LNCaP clone FGC (cell line): ENCODE data around the gene IQCE.

Source experiments
- DNase-seq: peaks from one replicate; pipeline ENCODE4 v3.0.0-alpha.2; 2011; ENCODE audit warnings: low read depth
- H3K4me3 ChIP-seq: 2 replicates; pipeline ENCODE4 v1.5.1; 2011; ENCODE audit warnings: mild to moderate bottlenecking, low read depth, low read length, control low read depth
- TF ChIP-seq, protein P1 (sequence below): IDR thresholded peaks from 2 replicates; pipeline ENCODE4 v1.5.1; 2012; ENCODE audit warnings: mild to moderate bottlenecking; ENCODE audit not compliant: control insufficient read depth, insufficient read depth; ENCODE audit errors: extremely low read depth

IQCE gene

DNA sequence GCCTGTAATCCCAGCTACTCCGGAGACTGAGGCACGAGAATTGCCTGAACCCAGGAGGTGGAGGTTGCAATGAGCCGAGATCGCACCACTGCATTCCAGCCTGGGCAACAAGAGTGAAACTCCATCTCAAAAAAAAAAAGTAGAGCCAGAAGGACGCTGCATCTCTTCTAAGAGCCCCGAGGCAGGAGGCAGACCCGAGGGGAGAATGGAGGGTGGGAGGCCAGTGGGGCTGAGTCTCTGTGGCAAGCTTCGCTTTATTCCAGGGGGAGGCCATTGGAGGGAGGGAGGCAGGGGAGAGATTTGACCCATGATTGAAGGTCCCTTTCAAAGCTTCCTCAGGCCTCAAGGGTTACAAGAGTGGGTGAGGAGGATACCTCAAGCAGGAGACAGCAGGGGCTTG is 91.7 kb downstream of the IQCE start:
- TF ChIP-seq, protein P1, sequence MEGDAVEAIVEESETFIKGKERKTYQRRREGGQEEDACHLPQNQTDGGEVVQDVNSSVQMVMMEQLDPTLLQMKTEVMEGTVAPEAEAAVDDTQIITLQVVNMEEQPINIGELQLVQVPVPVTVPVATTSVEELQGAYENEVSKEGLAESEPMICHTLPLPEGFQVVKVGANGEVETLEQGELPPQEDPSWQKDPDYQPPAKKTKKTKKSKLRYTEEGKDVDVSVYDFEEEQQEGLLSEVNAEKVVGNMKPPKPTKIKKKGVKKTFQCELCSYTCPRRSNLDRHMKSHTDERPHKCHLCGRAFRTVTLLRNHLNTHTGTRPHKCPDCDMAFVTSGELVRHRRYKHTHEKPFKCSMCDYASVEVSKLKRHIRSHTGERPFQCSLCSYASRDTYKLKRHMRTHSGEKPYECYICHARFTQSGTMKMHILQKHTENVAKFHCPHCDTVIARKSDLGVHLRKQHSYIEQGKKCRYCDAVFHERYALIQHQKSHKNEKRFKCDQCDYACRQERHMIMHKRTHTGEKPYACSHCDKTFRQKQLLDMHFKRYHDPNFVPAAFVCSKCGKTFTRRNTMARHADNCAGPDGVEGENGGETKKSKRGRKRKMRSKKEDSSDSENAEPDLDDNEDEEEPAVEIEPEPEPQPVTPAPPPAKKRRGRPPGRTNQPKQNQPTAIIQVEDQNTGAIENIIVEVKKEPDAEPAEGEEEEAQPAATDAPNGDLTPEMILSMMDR, result no peak
- H3K4me3 ChIP-seq, result no peak overlapping the region
- no peak for DNase-seq

DNA sequence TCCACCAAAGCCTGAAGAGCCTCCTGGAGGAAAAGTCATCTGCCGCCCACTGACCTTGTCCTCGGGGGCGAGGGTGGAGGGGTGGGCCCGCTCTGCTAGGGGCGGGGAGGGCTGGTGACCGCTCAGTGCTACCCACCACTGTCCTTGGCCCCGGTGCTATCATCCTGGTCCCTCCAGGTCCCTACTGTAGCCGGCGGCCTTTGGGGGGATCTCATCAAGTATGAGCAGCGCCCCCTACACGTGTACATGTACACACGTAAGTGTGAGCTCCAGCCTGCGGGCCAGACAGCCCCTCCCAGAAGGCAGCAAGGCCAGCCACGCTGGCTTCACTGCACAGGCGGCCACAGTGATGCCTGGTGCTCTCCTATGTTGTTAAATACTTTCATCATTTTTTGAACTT is 92.6 kb downstream of the IQCE start:
- TF ChIP-seq, protein P1, result no peak
- no peak for DNase-seq
- no peak overlapping the region for H3K4me3 ChIP-seq

DNA sequence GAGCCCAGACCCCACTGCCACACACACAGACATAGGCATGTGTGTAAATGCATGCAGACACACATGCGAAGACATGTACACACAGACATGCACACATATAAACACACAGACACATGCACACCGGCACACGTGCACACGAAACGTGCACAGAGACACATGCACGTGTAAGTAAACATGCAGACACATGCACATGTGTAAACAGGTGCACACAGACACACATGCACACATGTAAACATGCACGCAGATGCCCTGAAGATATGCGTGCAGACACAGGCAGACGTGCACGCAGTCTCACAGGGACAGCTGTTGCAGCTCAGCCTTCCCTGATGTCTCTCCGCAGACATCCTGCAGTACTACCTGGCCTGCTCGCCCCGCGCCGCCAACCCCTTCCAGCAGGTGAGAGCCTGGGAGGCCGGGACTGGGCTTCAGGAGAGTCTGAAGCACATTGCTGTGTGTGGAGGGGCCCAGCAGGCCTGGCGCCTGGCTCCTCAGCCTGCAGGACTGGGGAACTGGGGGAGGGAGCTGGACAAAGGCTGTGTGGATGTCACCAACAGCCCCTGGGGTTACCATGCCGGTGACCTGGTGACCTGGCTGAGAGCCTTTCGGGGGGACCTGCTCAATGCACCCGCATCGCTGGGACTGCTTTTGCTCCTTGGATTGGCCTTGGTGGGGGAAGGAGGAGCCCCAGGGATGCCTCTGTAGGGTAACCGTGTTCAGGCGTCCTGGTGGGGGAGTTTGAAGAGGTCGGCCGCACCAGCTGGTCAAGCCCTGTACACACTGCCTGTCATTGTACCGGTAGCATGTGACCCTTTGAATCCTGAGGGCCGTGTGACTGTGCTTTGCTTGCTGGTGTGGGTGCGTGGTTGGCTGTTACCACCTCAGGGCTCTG is 93.3 kb downstream of the IQCE start:
- TF ChIP-seq, protein P1, result no peak
- H3K4me3 ChIP-seq, result no peak overlapping the region
- DNase-seq, result no peak

DNA sequence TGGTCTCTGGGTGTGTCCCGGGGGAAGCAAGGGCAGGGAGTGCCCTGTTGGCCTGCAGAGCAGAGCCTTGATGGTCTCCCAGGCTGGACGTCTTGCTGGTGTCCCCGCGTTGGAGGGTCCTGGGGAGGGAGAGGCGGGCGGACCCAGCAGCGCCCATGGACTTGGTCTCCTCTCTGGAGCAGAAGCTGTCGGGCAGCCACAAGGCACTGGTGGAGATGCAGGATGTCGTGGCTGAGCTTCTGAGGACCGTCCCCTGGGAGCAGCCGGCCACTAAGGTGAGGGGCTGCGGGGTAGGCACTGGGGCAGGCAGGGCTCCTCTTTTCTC is 93.9 kb downstream of the IQCE start:
- H3K4me3 ChIP-seq, result no peak overlapping the region
- TF ChIP-seq, protein P1, result no peak
- DNase-seq, result no peak

DNA sequence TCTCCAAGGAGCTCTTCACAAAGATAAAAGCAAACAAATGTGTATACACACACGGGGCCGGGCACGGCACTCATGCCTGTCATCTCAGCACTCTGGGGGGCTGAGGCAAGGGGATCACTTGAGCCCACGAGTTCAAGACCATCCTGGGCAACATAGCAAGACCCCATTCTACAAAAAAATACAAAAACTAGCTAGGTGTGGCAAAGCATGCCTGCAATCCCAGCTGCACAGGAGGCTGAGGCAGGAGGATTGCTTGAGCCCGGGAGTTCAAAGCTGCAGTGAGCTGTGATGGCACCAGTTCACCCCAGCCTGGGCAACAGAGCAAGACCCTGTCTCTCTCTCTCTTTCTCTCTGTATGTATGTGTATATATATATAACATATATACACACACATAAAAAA is 95.3 kb downstream of the IQCE start:
- H3K4me3 ChIP-seq, result no peak overlapping the region
- DNase-seq, result no peak
- TF ChIP-seq, protein P1, result no peak

DNA sequence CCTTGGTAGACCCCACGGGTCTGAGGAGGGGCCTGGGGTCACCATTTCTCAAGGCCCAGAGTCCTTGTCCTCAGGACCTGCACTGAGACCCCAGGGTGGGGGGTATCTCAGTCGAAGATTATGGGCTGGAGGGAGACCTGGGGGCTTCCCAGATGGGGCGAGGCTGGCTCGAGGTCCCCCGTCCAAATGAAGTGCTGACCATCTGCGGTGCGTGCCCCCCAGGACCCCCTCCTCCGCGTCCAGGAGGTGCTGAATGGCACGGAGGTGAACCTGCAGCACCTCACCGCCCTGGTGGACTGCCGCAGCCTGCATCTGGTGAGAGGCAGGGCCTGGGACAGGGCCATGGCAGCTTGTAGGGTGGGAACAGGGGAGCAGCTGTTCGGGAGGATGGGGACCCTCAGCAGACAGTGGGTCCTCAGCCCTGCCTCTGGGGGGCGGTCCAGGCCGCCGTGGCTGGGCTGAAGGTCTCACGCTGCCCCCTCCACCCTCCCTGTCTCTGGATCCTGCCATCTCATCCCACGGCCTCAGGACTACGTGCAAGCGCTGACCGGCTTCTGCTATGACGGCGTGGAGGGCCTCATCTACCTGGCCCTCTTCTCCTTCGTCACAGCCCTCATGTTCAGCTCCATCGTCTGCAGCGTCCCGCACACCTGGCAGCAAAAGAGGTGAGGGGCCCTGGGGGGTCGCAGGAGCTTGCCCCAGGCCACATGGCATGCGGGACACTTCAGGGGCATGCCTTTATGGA is 97.3 kb downstream of the IQCE start:
- no peak for DNase-seq
- H3K4me3 ChIP-seq, result no peak overlapping the region
- TF ChIP-seq, protein P1, result no peak

DNA sequence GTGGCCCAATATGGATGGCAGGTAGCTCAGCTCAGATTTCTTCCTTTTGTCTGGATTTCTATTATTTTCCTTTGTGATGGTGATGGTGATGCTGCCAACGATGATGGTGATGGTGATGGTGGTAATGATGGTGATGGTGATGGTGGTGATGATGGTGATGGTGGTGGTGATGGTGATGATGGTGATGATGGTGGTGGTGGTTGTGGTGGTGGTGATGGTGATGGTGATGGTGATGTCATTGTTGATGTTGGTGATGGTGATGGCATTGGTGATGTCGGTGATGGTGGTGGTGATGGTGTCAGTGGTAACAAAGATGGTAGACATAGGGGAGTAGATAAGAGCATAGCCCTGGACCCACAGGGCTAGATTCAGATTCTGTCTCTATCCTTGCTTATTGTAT is 98.4 kb downstream of the IQCE start:
- no peak for DNase-seq
- no peak overlapping the region for H3K4me3 ChIP-seq
- TF ChIP-seq, protein P1, result no peak
